Mammary epithelial cell (primary cell): Measurements from ENCODE around the gene GALNT7.

Experiments used
- EZH2 ChIP-seq: IDR thresholded peaks from 2 replicates; pipeline ENCODE4 v1.6.1; 2012; ENCODE audit warnings: low read length, inconsistent platforms, borderline replicate concordance
- TF ChIP-seq, protein P1 (sequence below), 2 donors: IDR thresholded peaks in 1 of 2; conservative IDR thresholded peaks in 1 of 2; 2 replicates each; pipeline ENCODE4 v1.5.1; 2011 to 2012; ENCODE audit warnings: inconsistent platforms in 2 of 2, low read length in 2 of 2, mild to moderate bottlenecking in 2 of 2, control low read depth in 1 of 2, low read depth in 1 of 2; ENCODE audit not compliant: insufficient read depth in 1 of 2; ENCODE audit errors: extremely low read depth in 1 of 2

DNA sequence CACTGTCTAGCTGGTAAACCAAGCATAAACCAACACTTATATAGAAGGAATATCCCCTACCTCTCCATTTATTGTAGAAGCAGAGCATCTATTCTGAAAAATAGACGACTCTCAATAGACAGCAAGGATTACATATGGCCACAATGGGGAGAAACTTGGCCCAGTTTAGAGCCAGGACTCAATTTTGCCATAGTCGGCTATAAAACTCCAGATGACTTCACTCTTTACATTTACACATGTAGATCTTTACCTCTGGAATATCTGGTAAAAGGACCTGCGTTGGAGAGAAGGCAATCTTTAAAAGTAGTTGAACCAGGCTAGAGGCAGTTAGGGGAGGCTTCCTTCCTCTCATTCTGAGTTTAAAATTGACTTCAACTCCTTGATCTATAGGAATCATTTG is 88.2 kb downstream of the GALNT7 start:
- TF ChIP-seq, protein P1, sequence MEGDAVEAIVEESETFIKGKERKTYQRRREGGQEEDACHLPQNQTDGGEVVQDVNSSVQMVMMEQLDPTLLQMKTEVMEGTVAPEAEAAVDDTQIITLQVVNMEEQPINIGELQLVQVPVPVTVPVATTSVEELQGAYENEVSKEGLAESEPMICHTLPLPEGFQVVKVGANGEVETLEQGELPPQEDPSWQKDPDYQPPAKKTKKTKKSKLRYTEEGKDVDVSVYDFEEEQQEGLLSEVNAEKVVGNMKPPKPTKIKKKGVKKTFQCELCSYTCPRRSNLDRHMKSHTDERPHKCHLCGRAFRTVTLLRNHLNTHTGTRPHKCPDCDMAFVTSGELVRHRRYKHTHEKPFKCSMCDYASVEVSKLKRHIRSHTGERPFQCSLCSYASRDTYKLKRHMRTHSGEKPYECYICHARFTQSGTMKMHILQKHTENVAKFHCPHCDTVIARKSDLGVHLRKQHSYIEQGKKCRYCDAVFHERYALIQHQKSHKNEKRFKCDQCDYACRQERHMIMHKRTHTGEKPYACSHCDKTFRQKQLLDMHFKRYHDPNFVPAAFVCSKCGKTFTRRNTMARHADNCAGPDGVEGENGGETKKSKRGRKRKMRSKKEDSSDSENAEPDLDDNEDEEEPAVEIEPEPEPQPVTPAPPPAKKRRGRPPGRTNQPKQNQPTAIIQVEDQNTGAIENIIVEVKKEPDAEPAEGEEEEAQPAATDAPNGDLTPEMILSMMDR (conservative IDR thresholded peaks at IDR 0.05 in 1 of 2, IDR thresholded peaks at IDR 0.05 in 1 of 2; ENCODE audit: extremely low read depth in 1 of 2, insufficient read depth in 1 of 2, low read depth in 1 of 2, low read length in 2 of 2), result no peak
- no peak for TF ChIP-seq EZH2
